Ovary (tissue), 3 donors: Measurements from ENCODE around the gene OR5B21.

ENCODE experiments used
- EP300 ChIP-seq: sonication (generic); formaldehyde crosslinking; IDR thresholded peaks from one replicate; pipeline ENCODE4 v1.6.1; 2017; ENCODE audit warnings: antibody characterized with exemption
- POLR2A ChIP-seq: fragments of 450-650 bp; IDR thresholded peaks from one replicate; pipeline ENCODE4 v1.6.1; 2017; ENCODE audit warnings: antibody characterized with exemption, mild to moderate bottlenecking, moderate library complexity
- TF ChIP-seq, protein P1 (sequence below), 3 donors: fragments of 450-650 bp in 2 of 3; fragments of 200-600 bp in 1 of 3; IDR thresholded peaks; one replicate each; pipeline versions ENCODE4 v1.5.1 to v1.8.0; 2016 to 2022; ENCODE audit warnings: antibody characterized with exemption in 3 of 3, mild to moderate bottlenecking in 1 of 3
- donor health status: DM: no; HTN: no; CAD: no.

DNA sequence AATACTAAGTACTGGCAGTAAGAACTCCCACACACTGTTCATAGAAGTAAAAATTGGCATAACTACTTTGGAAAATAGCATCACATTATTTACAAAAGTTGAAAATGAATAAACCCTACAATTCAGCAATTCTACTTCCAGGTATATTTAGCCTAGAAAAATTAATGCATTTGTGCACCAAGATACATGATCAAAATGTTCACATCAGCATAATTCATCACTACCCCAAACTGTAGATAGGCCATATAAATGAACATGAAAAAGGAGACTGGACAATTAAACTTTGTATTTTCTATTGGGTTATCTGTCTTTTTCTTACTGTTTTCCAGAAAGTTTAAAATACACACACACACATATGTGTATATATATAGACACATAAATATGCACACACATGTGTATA, 5.9 kb downstream of the OR5B21 start:
- TF ChIP-seq, protein P1, sequence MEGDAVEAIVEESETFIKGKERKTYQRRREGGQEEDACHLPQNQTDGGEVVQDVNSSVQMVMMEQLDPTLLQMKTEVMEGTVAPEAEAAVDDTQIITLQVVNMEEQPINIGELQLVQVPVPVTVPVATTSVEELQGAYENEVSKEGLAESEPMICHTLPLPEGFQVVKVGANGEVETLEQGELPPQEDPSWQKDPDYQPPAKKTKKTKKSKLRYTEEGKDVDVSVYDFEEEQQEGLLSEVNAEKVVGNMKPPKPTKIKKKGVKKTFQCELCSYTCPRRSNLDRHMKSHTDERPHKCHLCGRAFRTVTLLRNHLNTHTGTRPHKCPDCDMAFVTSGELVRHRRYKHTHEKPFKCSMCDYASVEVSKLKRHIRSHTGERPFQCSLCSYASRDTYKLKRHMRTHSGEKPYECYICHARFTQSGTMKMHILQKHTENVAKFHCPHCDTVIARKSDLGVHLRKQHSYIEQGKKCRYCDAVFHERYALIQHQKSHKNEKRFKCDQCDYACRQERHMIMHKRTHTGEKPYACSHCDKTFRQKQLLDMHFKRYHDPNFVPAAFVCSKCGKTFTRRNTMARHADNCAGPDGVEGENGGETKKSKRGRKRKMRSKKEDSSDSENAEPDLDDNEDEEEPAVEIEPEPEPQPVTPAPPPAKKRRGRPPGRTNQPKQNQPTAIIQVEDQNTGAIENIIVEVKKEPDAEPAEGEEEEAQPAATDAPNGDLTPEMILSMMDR (IDR thresholded peaks at IDR 0.05): no peak
- TF ChIP-seq POLR2A: no peak
- TF ChIP-seq EP300: no peak
